Suprapubic skin (tissue), 4 donors: ENCODE data around the gene CFD. TPM values are rescaled to one million over a fixed set of nuclear protein-coding genes. Genes with fewer than 3 reads are reported as not detected.
"Not testable (repeated sequence)": the region's sequence is repeated elsewhere in the genome, so short reads cannot be mapped to it uniquely, and the experiment has no call there.

Experiments
- DNase-seq, 2 donors: peaks; one replicate each; pipeline ENCODE4 v3.0.0-alpha.2; 2019; ENCODE audit warnings: low spot score in 2 of 2
- H3K27ac ChIP-seq: fragments of 200-600 bp; sonication (generic); one replicate; pipeline ENCODE4 v1.5.1; 2019
- H3K27me3 ChIP-seq: fragments of 200-600 bp; sonication (generic); one replicate; pipeline ENCODE4 v1.5.1; 2019
- H3K36me3 ChIP-seq: fragments of 200-600 bp; sonication (generic); one replicate; pipeline ENCODE4 v1.5.1; 2019
- H3K4me1 ChIP-seq: fragments of 200-600 bp; sonication (generic); one replicate; pipeline ENCODE4 v1.5.1; 2019
- H3K4me3 ChIP-seq: fragments of 200-600 bp; sonication (generic); one replicate; pipeline ENCODE4 v1.5.1; 2019; ENCODE audit warnings: mild to moderate bottlenecking
- H3K9me3 ChIP-seq: fragments of 200-600 bp; sonication (generic); one replicate; pipeline ENCODE4 v1.5.1; 2019
- EP300 ChIP-seq: sonication (generic); formaldehyde crosslinking; IDR thresholded peaks from one replicate; pipeline ENCODE4 v1.6.1; 2017; ENCODE audit warnings: antibody characterized with exemption
- POLR2A ChIP-seq, 2 donors: fragments of 450-650 bp; IDR thresholded peaks; one replicate each; pipeline ENCODE4 v1.6.1; 2017; ENCODE audit warnings: antibody characterized with exemption in 2 of 2, mild to moderate bottlenecking in 2 of 2, moderate library complexity in 2 of 2
- POLR2AphosphoS5 ChIP-seq, 3 donors: sonication (generic); formaldehyde crosslinking; IDR thresholded peaks; one replicate each; pipeline ENCODE4 v1.6.1; 2017; ENCODE audit warnings: antibody characterized with exemption in 3 of 3
- WGBS: methylation state at CpG from one replicate; pipeline ENCODE4 v1.1.5; 2018; 5-methylcytosine and 5-hydroxymethylcytosine counted together
- total RNA-seq, 4 donors: library from RNA; depleted of rRNA; stranded (reverse); fragments of >200 nt; gene quantifications; one replicate each; pipeline ENCODE4 v1.1.0, GENCODE V29; 2016
- TF ChIP-seq, protein P1 (sequence below), 2 donors: fragments of 200-600 bp in 1 of 2; fragments of 450-650 bp in 1 of 2; sonication (generic) in 1 of 2; IDR thresholded peaks; one replicate each; pipeline ENCODE4 v1.5.1; 2016 to 2019; ENCODE audit warnings: antibody characterized with exemption in 2 of 2, mild to moderate bottlenecking in 1 of 2, moderate library complexity in 1 of 2

CFD gene
- total RNA-seq, 4 donors from 2014 or later, result 195 to 332 (median 294) TPM

DNA sequence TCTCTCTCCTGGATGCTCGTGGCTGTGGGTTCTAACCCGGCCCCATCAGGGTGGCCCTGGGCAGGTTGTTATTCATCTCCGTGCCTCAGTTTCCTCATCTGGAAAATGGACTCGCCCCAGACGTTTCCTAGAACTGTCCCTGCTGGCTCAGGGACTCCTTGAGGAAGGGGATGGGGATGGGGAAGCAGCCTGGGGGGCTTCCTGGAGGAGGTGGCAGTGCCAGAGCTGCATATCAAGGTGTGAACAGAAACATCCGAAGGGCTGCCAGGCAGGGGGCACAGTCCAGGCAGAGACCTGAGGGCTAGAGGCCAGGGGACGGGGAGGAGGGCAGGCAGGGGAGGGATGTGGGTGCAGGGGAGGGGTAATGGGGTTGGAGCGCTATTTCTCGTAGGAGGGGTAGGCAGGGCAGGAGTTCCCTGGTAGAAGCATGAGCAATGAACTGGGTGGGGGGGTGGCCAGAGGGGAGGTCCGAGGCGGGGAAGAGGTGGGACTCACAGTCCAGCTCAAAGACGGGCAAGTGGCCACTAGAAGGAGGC lies 11.0 kb upstream of the CFD start:
- WGBS, result 40% methylated on average over 10 of the region's 12 CpGs
- no peak for DNase-seq
- TF ChIP-seq, protein P1, sequence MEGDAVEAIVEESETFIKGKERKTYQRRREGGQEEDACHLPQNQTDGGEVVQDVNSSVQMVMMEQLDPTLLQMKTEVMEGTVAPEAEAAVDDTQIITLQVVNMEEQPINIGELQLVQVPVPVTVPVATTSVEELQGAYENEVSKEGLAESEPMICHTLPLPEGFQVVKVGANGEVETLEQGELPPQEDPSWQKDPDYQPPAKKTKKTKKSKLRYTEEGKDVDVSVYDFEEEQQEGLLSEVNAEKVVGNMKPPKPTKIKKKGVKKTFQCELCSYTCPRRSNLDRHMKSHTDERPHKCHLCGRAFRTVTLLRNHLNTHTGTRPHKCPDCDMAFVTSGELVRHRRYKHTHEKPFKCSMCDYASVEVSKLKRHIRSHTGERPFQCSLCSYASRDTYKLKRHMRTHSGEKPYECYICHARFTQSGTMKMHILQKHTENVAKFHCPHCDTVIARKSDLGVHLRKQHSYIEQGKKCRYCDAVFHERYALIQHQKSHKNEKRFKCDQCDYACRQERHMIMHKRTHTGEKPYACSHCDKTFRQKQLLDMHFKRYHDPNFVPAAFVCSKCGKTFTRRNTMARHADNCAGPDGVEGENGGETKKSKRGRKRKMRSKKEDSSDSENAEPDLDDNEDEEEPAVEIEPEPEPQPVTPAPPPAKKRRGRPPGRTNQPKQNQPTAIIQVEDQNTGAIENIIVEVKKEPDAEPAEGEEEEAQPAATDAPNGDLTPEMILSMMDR (IDR thresholded peaks at IDR 0.05), result no peak
- no peak for TF ChIP-seq POLR2A (IDR thresholded peaks at IDR 0.05)
- TF ChIP-seq POLR2AphosphoS5 (IDR thresholded peaks at IDR 0.05), result no peak
- no peak for TF ChIP-seq EP300
- no peak overlapping the region for H3K4me3 ChIP-seq
- no peaks in the 10 kb centered on the region for H3K9me3 ChIP-seq
- peaks cover 41% of the 10 kb centered on the region for H3K4me1 ChIP-seq
- no peak overlapping the region for H3K27ac ChIP-seq
- H3K27me3 ChIP-seq, result peaks cover 53% of the 10 kb centered on the region
- H3K36me3 ChIP-seq, result no peaks in the 10 kb centered on the region

- not testable (repeated sequence) for H3K4me3 ChIP-seq, H3K9me3 ChIP-seq, DNase-seq, H3K27ac ChIP-seq, H3K36me3 ChIP-seq
- peaks cover 34% of the 10 kb centered on the region for H3K4me1 ChIP-seq
- 78% methylated on average over 8 of the region's 8 CpGs for WGBS
- H3K27me3 ChIP-seq, result peaks cover 46% of the 10 kb centered on the region
These were observed 10.3 kb upstream of the CFD start for GRCh38 chr19:849195-849594.

- Histone ChIP-seq H3K4me1 (peaks cover 31% of the 10 kb centered on the region), H3K27ac (peak overlapping the region; percentile 63), H3K36me3 (no peaks in the 10 kb centered on the region), H3K4me3 (no peak overlapping the region), H3K27me3 (peaks cover 41% of the 10 kb centered on the region), H3K9me3 (no peaks in the 10 kb centered on the region)
- TF ChIP-seq POLR2AphosphoS5 (IDR thresholded peaks at IDR 0.05) (peak in 2 of 3 donors; percentile 88), POLR2A (IDR thresholded peaks at IDR 0.05) (peak in 1 of 2 donors; percentile 16), EP300 (peak; percentile 22)
- TF ChIP-seq, protein P1 (IDR thresholded peaks at IDR 0.05), result no peak
- peak; percentile 95 to 96 for DNase-seq
- WGBS, result 76% methylated on average over 6 of the region's 28 CpGs
These were observed 9.1 kb upstream of the CFD start for GRCh38 chr19:850221-850978.

DNA sequence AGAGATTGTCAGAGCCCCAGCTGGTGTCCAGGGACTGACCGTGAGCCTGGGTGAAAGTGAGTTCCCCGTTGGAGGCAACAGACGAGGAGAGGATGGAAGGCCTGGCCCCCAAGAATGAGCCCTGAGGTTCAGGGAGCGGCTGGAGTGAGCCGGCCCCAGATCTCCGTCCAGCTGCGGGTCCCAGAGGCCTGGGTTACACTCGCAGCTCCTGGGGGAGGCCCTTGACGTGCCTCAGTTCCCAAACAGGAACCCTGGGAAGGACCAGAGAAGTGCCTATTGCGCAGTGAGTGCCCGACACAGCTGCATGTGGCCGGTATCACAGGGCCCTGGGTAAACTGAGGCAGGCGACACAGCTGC lies 8.5 kb upstream of the CFD start:
- Histone ChIP-seq H3K36me3 (no peaks in the 10 kb centered on the region), H3K4me1 (peaks cover 31% of the 10 kb centered on the region), H3K27ac (peak overlapping the region; percentile 63), H3K9me3 (no peaks in the 10 kb centered on the region), H3K27me3 (peaks cover 37% of the 10 kb centered on the region), H3K4me3 (no peak overlapping the region)
- no peak for DNase-seq
- WGBS, result no CpG with 5 or more reads among the region's 13 CpGs
- TF ChIP-seq, protein P1 (IDR thresholded peaks at IDR 0.05), result no peak
- no peak for TF ChIP-seq POLR2A (IDR thresholded peaks at IDR 0.05)
- TF ChIP-seq EP300, result no peak
- TF ChIP-seq POLR2AphosphoS5 (IDR thresholded peaks at IDR 0.05), result no peak

DNA sequence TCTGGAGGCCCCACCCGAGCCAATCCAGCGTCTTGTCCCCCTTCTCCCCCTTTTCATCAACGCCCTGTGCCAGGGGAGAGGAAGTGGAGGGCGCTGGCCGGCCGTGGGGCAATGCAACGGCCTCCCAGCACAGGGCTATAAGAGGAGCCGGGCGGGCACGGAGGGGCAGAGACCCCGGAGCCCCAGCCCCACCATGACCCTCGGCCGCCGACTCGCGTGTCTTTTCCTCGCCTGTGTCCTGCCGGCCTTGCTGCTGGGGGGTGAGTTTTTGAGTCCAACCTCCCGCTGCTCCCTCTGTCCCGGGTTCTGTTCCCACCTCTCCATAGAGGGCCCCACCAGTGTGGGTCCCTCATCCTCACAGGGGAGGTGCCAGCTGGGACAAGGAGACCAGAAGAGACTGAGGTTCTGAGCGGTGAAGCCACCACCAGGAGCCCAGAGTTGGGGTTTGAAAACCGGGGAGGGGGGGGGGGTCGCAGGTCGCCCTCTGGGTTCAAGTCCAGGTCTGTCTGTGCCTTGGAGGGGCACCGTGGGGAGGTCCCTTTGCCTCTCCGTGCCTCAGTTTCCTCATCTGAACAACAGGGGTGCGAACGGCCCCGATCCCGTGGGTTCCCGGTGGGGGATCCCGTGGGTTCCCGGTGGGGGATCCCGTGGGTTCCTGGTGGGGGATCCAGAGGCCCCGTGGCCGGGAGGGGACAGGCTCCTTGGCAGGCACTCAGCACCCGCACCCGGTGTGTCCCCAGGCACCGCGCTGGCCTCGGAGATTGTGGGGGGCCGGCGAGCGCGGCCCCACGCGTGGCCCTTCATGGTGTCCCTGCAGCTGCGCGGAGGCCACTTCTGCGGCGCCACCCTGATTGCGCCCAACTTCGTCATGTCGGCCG lies 7.1 kb upstream of the CFD start, which contains the start of gene ELANE:
TSS of gene ELANE (plus strand) at position 168 of the 878 bp plus-strand sequence. CDS start at position 194, 26 bp downstream.
- no peak for TF ChIP-seq POLR2A (IDR thresholded peaks at IDR 0.05)
- TF ChIP-seq, protein P1 (IDR thresholded peaks at IDR 0.05), result no peak
- TF ChIP-seq EP300, result no peak
- TF ChIP-seq POLR2AphosphoS5 (IDR thresholded peaks at IDR 0.05), result no peak
- Histone ChIP-seq H3K36me3 (no peaks in the 10 kb centered on the region), H3K4me3 (no peak within 1 kb of the TSS), H3K9me3 (no peaks in the 10 kb centered on the region), H3K27me3 (peaks cover 28% of the 10 kb centered on the region), H3K4me1 (peaks cover 31% of the 10 kb centered on the region), H3K27ac (peak within 1 kb of the TSS; percentile 63)
- 60% methylated on average over 26 of the region's 55 CpGs for WGBS
- no peak for DNase-seq
